ENCODE results near the gene CNTLN.

GRCh38 chr9:17130725-17131124, 4.1 kb upstream of the CNTLN start:
- TF ChIP-seq POLR2AphosphoS5 (IDR thresholded peaks at IDR 0.05): no peak
- no peak for TF ChIP-seq CTCF (IDR thresholded peaks at IDR 0.05)
- TF ChIP-seq POLR2A (IDR thresholded peaks at IDR 0.05): no peak

Measured in suprapubic skin (tissue), 4 donors.